UCSD-AML1 (cell line): Measurements from ENCODE around the gene POLL.

Experiments used
- DNase-seq: peaks from one replicate; lab custom pipeline; 2025; ENCODE audit not compliant: unreplicated experiment; lab: John Stamatoyannopoulos, UW

POLL gene

GRCh38 chr10:101573885-101574753 is 13.9 kb downstream of the POLL start:
- no peak for DNase-seq

GRCh38 chr10:101572785-101573184 is 15.3 kb downstream of the POLL start:
- DNase-seq: no peak

- DNase-seq: no peak
These were observed 15.9 kb downstream of the POLL start for GRCh38 chr10:101572126-101572525.

GRCh38 chr10:101571271-101571925 is 16.7 kb downstream of the POLL start:
- DNase-seq: no peak

GRCh38 chr10:101570428-101571270 is 17.4 kb downstream of the POLL start:
- peak; percentile 81 for DNase-seq

GRCh38 chr10:101569622-101570427 is 18.2 kb downstream of the POLL start:
- DNase-seq: peak; percentile 85

- DNase-seq: no peak
These were observed 18.8 kb downstream of the POLL start for GRCh38 chr10:101569323-101569621.

- DNase-seq: no peak
These were observed 19.9 kb downstream of the POLL start for GRCh38 chr10:101568054-101568745.

- no peak for DNase-seq
These were observed 20.7 kb downstream of the POLL start for GRCh38 chr10:101567165-101568006.

- no peak for DNase-seq
These were observed 21.5 kb downstream of the POLL start for GRCh38 chr10:101566333-101567164.

GRCh38 chr10:101565936-101566332 is 22.1 kb downstream of the POLL start:
- no peak for DNase-seq

GRCh38 chr10:101565370-101565900 is 22.6 kb downstream of the POLL start:
- DNase-seq: no peak

GRCh38 chr10:101564490-101564991 is 23.5 kb downstream of the POLL start:
- no peak for DNase-seq

- no peak for DNase-seq
These were observed 24.5 kb downstream of the POLL start for GRCh38 chr10:101563497-101564040.

GRCh38 chr10:101563007-101563406 is 25.1 kb downstream of the POLL start:
- no peak for DNase-seq

GRCh38 chr10:101562231-101562630 is 25.8 kb downstream of the POLL start:
- DNase-seq: no peak

- no peak for DNase-seq
These were observed 26.8 kb downstream of the POLL start for GRCh38 chr10:101561068-101561915.
